NCI-H1694 treated with DMSO at 0.1 percent for 48 hours (cell line): ENCODE data around the gene SIGLEC1.

Experiments
- DNase-seq: peaks from one replicate; lab custom pipeline; 2025; lab: John Stamatoyannopoulos, UW

The SIGLEC1 gene

DNA sequence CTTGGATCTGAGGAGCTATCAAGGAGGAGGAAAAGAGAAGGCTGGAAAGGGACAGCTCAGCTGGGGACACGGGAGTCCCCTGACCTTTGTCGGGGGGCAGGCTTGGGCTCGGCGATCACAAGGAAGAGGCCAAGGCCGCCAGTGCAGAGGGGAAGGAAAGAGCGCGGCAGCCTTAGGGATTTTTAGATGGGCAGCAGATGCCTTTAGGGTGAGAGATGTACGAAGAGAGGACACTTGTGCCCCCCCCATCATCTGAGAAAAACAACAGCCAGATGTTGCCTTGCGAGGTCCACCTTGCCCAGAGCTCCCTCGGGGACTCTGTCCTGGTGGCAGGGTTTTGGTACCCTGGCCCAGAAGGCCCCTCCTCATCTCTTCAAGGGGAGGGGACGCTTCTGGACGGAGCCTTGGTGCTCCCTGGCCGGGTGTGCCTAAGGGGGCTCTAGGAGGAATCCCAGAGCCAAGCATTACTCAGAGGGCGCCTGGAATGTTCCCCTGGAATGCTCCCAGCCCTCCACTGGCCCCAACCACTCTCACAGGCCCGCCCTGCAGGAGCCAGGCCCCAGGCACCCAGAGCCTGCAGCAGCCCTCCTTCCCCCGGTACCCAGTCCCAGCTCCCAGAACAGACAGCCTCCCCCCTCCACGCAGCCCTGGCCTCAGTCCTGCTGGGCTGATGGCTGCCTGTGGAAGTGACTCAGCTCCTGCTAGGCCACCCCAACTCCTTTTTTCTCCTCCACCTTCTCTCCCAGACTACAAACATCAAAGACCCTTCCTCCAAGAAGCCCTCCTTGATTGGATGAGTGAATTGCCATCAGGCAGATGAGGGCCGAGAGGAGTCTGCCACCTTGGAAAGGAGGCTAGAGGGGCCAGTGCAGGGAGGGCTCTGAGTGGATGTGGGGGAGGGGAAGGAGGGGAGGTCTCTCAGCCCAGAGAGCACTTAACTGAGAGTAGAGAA lies 32.4 kb downstream of the SIGLEC1 start:
- DNase-seq, result no peak

DNA sequence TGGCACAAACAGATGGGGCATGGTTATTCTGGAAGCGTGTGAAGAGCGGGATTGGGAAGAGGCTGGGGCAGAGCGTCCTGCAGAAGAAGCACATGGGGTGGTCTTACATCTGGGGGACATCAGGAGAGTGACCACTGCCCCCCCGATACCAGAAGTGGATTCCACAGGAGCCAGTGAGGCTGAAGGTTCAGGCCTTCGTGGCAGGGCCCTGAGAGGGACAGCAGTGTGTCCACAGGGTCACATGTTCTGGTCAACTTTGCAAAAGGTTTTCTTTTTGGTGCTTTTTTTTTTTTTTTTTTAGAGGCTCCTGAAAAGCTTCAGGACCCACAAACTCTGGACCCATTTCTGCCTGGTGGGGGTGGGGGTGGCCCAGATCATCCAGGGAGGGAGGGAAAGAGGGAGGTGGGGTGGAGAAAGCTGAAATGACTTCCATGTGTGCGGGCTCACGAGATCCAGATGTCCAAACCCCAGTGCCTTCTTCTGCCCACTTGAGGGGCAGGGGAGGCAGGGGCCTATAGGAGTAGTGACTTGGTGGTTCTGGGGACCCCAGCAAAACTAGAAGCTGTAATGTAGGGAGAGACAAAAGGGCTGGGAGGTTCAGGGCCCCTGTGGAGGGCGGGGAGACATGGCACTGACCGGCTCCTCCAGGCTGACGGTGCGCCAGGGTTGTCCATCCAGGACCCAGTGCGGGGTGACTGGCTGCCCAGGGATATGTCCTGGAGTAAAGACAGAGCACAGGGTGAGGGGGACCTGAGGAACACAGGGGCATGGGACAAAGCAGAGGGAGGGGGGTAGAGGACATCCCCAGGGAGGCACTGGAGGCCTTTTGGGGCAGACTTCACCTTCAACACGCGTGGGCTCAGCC lies 33.3 kb downstream of the SIGLEC1 start:
- no peak for DNase-seq

DNA sequence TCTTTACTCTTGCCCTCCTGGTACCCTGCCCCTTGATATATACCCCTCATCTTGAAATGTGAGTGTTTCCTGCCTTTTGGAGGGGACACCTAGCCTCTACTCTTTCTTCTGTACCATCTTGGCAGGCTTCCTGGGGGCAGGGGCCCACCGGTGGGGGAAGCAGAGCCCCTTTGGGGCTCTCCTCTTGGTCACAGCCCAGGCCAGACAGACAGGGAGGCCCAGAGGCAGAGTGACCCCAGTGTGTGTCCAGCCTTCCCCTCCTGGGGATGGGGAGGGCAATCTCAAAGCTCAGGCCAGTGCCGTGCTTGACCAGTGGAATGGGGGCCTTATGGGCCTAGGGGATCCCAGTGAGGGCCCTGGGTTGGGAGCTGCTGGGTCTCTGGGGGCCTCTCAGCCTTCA lies 34.2 kb downstream of the SIGLEC1 start:
- no peak for DNase-seq

DNA sequence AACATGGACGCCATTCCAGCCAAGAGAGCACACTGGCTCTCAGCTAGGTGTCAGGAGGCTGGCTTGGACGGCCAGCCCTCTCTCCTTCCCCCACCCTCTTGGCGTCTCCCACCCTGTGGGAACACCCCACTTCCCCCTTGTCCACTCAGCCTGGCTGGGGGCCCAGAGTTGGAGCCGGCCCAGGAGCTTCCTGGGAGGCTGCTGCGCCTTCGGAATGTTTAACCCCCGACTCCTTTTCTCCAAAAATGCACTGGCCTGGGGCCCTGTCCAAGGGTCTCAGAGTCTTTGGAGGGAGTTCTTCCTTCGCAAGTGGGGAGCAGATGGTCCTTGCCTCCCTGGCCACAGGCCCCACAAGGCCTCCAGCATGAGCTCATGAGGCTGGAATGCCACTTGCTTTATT lies 34.7 kb downstream of the SIGLEC1 start:
- no peak for DNase-seq

DNA sequence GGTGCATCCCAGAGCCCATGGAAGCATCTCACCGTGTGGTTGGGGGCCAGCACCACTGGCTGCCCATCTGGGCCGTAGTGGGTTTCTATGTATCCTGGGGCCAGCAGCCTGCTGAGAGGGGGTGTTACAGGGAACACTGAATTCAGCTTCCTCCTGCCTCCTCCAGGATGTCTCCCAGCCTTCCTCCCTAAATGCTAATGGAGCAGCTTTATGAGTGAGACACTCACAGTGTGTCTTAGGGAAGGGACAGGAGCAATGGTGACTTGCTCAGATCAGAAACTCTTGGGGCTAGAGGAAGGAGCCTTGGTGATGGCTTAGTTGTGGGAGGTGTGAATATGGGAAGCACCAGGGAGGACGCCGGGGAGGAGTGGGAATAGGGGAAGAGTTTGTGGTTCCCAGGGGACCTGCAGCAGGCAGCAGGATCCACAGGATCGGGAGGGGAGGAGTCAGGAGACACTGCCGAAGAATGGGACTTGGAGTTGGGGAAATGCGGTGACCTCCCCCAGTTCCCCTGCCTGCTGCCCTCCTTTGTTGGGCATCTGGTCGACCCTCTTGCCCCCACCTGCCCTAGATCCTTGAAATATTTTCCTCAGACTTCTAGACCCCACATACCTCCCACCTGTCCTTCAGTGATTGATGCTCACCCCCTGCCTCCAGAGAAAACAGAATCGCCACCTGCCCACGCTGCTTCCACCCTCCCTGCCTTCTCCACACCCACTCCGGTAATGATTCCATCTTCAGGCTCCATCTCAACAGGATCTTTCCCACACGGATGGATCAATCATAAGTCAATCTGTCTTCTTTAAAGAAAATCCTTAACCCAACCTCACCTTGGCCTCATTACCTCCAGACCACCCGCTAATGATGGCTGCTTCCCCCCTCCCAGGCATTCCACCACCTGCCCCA lies 37.2 kb downstream of the SIGLEC1 start:
- no peak for DNase-seq

DNA sequence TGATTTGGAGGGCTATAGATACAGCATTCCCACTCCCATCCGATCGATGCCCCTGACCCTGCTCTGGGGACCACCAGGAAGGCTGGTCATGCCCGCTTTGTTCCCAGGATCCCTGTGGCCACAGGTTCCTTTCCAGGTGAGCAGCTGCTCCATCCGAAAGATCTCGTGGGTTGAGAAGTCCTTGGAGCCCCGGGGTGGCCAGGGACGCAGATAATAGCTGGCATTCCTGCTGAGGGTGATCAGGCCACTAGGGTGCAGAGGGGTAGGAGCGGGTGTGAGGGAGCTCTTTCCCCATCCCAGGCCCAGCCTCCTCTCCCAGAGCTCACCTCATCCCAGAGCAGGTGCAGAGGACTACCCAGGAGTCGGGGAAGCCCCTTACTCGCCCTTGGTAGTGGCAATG lies 38.0 kb downstream of the SIGLEC1 start:
- no peak for DNase-seq

DNA sequence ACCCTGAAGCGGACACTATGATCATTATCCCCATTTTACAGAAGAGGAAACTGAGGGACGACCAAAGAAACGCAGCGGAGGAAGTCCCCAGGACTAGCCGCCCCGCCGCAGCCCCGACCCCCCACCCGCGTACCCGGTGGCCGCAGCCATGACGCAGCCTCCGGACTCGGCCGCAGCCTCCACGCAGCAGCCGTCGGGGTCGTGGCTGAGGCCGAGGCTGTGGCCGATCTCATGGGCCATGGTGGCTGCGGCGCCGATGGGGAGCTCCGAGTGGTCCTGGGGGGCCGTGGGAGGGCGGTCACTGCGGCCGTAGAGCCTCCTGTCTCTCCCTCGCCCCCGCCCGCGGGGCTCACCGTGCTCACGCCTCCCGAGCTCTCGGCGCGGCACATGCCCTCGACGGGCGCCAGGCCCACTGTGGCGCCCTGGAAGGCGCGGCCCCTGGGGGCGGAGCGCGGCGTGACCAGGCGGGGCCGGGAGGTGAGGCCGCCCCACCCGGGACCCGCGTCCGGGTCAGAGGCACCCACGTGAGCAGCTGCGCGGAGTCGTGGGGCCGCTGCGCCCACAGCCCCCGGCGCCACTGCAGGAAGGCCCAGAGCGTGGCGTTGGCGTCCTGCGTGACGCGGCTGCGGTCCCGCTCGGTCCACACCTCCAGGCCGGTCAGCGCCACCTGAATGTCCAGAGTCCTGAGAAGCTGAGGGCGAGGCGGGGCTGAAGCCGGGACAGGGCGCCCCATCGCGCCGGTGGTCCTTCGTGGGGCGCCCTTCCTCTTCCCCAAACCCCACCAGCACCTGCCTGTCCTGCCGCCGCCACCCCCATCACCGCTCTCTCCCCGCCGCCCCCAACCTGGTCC lies 39.0 kb downstream of the SIGLEC1 start:
- DNase-seq, result no peak

DNA sequence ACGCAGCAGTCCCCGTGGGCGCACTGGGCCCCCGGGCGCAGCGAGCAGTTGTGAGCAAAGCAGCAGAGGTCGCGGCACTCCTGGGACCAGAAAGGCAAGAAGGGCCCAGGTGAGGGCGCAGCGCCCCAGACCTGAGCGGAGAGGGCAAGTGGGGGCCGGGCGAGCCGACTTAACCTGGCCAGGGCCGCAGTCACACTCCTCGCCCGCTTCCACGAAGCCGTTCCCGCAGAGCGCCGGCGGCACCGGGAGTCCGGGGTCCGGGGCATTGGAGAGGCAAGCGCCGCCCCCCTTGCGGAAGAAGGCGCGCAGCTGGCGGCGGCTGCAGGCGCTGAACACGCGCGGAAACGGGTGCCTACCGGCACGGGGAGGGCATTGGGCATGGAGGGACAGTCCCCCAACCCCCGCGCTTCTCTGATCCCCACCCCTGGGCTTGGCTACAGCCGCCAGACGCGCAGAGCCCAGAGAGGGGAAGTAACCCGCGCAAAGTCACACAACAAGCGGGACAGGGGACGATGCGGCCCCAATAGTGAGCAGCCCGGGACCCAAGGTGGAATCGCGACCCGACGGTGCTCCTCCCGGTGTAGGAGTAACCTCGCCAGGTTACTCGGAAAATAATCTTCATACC lies 39.7 kb downstream of the SIGLEC1 start:
- no peak for DNase-seq

DNA sequence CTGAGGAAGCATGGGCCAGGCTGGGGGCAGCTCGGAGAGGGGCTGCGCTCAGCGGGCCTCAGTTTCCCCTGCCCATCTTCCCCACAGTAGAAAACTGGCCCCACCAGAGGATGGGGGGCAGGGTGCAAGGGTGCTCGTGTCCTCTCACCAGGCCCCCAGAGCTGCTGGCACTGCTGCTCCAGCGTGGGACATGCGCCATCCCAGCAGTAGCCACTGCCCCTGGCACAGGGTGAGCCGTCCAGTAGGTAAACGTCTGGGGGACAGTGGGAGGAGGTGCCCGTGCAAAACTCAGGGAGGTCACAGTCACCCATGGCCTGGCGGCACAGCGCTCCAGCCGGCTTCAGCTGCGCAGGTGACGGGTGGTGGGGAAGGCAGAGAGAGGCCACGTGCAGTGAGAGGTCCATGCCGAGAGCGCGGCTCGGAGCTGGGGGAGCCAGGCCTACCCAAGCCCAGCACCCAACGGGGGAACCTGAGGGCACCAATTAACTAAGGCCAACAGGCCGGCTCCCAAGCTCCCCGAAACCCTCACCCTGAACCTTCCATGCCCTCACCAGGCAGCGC lies 40.3 kb downstream of the SIGLEC1 start:
- no peak for DNase-seq

DNA sequence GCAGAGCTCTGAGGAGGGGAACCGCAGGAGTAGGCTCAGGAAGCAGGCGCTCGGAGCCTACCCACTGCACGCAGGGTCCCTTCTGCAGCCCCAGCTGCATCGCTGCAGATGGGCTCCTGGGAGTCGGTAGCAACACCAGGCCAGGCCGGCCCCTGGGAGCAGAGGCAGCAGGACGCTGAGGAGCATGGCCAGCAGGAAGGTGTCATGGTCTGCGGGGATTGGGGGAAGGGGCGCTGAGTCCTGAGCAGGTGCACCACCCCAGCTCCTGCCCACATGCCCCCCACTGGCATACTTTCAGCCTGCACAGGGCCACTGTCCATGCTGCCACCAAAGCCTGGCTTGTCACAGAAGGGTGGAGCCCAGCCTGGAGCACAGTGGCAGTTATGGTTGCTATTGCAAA lies 41.5 kb downstream of the SIGLEC1 start:
- DNase-seq, result no peak

DNA sequence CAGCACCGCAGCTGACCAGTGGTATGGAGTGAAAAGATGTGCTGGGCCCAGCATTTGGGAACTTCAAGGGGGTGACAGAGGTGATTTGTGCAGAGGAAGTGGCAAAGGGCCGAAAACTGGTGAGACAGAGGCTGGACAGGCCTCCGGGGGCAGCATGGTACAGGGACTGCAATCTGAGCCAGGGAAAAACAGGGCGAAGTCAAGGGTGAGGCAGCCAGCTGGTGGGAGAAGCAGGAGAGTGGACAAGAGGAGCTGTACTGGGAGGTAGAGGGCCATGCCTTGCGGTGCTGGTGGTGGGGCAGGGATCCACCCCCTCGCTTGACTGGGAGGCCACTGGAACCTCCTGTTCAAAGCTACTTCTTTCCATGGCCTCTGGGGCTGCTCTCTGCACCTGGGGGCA lies 41.9 kb downstream of the SIGLEC1 start:
- DNase-seq, result no peak

DNA sequence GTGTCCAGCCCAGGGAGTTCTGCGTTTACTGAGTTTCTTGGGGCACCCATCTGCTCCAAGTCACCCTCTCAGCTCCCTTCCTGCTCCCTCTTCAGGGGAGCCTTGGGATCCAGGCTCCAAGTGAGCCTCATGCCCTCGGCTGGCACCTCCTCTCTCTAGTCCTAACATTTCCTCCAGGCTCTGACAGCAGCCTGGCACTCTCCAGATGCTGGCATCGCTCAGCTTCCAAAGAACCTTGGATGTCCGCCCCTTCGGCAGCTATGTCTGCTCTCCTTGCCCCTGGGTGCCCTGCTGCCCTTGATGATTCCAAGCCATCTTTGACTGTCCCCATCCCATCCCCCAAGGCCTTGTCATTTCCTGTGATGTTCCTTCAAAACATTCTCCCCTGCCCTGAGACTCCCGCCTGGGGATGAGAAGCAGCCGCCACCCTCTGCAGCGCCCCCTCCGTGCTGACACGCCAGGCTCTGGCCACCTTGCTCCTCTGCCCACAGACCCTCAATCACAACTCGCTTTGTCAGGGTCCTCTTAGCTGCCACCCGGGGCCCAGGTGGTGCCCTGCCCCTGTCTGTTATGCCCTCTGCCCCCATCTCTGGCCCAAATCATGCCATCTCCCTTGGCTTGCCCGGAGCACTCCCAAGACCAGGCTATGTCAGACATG lies 42.6 kb downstream of the SIGLEC1 start:
- no peak for DNase-seq

DNA sequence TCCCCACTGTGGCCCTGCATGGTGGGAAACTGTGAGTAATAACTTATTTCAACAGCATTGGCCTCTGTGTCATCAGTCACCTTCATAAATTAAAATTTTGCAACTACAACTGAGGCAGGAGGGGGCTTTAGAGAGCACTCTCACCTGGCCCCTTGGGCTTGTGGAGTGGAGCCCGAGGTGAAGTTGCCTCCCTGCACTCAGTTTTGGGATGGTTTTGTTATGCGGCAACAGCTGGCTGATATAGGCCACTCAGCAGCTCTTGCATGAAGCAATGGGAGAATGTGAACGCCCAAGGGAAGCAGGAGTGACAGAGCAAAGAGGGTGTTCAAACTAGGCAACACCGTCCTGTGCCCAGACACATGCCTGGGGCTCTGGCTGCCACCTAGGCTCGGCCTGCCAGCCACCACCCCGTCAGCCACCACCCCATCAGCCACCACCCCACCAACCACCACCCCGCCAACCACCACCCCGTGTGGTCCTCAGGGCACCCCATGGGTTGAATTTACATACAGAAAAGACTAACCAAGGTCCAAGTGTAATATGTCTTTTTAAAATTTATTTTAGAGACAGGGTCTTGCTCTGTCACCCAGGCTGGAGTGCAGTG lies 44.9 kb downstream of the SIGLEC1 start:
- no peak for DNase-seq

DNA sequence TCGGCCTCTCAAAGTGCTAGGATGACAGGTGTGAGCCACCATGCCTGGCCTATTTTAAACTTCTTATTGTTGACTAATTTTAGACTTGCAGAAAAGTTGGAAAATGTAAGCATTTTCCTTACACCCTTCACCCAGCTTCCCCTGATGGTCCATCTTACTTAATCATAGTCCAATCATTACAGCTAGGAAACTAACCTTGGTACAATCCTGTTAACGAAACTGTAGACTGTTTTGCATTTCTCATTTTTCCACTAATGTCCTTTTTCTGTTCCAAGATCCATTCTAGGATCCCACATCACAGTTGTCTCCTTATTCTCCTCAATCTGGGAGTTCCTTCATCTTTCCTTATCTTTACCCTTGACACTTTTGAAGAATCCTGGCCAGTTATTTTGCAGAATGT lies 48.5 kb downstream of the SIGLEC1 start:
- DNase-seq, result no peak

DNA sequence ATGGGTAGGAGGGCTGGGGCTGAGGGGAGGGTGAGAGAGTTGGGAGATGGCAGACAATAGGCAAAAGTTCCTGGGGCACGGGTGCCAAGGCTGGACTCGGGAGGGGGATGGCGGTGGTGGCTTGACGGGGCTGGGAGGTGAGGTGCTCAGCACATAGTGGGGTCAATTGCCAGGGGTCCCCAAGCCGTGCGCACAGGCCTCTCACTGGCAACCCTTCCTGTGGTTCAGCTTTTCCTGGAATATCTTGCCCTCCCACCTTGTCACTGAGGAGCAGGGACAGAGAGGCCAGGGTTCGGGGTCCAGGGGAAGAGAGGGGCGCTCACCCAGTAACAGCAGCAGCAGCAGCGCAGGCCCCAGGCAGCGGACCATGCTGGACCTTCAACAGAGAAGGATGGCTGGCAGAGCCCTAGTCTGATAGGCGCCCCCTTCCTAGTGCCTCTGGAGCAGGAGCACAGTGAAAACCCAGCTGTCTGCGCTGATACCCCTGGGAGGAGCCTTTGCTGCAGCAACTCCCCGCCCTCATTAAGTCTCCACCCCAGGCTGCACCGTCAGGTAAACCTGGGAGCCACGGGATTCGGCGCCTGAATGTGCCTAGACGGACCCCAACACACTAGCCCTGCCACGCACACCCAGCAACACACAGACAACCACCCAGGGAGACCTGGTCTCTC lies 49.2 kb downstream of the SIGLEC1 start, which contains the start of gene GFRA4:
TSS of gene GFRA4 (minus strand) at position 369 of the 671 bp plus-strand sequence. CDS start at position 369, 0 bp downstream.
- DNase-seq, result no peak
